Activated CD4-positive, alpha-beta T cell treated with anti-CD3 and anti-CD28 coated beads for 4 hours (primary cell): ENCODE results near the gene SLC17A2.
"Not testable (repeated sequence)": the region's sequence is repeated elsewhere in the genome, so short reads cannot be mapped to it uniquely, and the experiment has no call there.

Experiments used
- DNase-seq, 2 donors: peaks; one replicate each; pipeline ENCODE4 v3.0.0-alpha.2; 2020

The SLC17A2 gene

DNA sequence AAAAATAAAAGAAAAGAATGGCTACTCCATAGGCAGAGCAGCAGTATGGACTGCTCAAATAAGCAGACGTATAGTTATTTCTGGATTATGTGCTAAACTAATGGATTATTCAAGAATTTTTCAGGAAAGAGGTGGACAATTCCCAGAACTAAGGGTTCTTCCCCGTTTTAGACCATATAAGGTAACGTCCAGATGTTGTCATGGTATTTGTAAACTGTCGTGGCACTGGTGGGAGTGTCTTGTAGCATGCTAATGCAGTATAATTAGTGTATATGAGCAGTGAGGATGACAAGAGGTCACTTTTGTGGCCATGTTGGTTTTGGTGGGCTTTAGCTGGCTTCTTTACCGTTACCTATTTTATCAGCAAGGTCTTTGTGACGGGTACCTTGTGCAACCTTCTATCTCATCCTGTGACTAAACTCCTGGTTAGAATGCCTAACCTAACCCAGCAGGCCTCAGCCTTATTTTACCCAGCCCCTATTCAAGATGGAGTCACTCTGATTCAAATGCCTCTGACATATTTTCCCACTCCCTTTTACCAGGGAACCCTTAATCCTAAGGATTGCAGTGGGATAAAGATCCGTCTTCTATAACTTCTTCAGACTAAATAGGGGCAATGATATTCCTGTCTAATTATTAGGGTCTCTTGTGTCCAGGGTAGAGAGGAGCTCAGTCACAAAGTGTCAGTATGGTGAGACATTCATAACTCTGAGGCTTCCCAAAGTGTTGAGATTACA lies 21.0 kb upstream of the SLC17A2 start:
- no peak for DNase-seq

DNA sequence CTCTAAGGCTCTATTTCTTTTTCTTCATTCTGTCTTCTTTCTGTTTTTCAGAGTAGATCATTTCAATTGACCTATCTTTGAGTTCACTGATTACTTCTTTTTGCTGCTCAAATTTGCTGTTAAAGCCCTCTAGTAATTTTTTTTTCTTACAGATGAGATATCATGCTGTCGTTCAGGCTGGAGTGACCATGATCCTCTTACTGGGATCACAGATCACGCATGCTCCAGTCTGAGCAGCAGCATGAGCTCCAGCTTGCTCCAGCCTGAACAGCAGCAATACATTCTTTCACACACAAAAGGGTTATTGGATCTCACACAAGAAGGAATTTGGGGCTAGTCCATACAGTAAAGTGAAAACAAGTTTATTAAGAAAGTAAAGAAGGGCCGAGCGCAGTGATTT lies 19.8 kb upstream of the SLC17A2 start:
- DNase-seq = no peak

DNA sequence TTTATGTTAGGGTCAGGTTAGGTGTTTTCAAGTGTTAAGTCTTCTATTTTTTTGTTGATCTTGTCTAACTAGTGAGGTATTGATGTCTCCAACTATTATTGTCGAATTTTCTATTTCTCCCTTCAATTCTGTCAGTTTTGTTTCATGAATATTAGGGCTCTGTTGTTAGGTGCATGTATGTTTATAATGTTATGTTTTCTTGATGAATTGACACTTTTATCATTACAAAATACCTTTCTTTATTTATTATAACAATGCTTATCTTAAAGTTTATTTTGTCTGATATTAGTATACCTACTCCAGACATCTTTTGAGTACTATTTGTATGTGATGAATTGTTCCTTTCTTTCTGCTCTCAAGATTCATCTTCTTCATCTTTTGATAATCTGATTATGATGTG lies 19.2 kb upstream of the SLC17A2 start:
- DNase-seq = no peak

DNA sequence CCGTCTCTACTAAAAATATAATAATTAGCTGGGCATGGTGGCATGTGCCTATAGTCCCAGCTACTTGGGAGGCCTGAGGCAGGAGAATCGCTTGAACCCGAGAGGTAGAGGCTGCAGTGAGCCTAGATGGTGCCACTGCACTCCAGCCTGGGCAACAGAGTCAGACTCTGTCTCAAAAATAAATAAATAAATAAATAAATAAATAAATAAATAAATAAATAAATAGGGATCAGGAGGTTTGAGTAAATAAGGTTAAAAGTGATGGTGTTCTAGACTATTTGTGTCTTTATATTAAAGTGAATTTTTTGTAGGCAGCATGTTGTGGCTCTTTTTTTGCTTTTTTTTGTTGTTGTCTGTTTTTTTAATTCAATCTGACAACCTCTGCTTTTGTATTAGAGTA lies 17.0 kb upstream of the SLC17A2 start:
- DNase-seq = not testable (repeated sequence)

DNA sequence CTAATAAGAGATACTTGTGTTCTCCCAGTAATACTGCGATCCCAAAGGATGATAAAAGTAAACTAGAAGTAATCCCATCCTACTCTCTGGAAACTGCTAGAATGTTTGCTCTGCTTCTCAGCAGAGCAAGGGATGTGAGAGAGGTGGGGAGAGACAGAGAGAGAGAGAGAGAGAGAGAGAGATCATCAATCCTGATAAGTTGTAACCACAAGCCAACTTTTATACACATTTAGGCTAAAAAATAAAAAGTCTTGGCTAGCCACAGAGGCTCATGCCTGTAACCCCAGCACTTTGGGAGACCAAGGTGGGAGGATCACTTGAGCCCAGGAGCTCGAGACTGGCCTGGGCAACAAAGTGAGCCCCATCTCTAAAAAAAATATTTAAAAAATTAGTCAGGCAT lies 16.1 kb upstream of the SLC17A2 start:
- DNase-seq = no peak

DNA sequence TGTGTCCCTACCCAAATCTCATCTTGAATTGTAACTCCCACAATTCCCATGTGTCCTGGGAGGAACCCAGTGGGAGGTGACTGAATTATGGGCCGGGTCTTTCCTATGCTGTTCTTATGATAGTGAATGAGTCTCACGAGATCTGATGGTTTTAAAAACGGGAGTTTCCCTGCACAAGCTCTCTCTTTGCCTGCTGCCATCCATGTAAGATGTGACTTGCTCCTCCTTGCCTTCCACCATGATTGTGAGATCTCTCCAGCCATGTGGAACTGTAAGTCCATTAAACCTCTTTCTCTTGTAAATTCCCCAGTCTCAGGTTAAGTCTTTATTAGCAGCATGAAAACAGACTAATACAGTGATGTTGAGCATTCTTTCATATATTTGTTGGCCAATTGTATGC lies 15.2 kb upstream of the SLC17A2 start:
- DNase-seq = not testable (repeated sequence)

DNA sequence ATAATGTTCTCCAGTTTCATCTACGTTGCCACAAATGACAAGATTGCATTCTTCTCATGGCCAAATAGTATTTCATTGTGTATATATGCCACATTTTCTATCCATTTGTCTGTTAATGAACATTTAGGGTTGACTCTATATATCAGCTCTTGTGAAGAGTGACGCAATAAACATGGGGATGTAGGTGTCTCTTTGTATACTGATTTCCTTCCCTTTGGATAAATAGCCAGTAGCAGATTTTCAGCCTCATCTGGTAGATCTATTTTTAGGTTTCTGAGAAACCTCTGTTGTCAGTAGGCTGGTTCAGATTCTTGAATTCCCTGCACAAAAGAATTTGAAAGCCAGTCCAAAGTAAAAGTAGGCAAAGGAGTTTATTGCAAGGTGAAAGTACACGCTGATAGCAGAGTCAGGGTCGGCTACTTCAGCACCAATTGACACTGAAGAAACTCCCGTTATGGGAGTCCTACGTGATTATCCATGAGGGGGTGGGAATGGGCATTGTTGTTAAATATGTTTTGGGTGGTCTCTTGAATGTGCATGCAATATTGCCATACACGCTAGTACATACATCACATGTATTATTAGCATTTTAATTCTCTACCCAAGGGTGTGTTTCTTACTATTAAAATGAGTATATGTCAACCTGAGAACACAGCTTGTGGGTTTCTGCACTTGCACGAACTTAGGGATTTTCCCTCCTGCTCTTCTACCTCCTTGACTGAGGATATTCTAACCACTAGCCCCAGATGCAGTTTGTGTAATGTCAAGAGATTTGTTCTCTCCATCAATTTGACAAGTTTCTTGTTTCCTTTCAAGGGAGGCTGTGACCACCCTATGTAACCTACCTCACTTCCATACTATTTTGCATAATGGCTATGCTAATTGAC lies 14.4 kb upstream of the SLC17A2 start:
- no peak for DNase-seq

DNA sequence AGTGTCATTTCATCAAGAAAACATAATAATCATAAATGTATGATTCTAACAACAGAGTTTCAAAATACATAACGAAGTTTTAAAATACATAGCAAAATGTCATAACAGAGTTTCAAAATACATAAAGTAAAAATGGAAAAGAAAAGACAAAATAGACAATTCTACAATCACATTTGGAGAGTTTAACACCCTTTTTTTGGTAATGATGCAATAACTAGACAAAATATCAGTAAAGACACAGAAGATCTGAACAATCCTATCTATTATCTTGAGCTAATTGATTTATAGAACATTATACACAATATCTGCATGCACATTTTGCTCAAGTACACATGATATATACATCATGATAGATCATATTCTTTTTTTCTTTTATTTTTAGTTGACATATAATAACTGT lies 13.4 kb upstream of the SLC17A2 start:
- DNase-seq = no peak

DNA sequence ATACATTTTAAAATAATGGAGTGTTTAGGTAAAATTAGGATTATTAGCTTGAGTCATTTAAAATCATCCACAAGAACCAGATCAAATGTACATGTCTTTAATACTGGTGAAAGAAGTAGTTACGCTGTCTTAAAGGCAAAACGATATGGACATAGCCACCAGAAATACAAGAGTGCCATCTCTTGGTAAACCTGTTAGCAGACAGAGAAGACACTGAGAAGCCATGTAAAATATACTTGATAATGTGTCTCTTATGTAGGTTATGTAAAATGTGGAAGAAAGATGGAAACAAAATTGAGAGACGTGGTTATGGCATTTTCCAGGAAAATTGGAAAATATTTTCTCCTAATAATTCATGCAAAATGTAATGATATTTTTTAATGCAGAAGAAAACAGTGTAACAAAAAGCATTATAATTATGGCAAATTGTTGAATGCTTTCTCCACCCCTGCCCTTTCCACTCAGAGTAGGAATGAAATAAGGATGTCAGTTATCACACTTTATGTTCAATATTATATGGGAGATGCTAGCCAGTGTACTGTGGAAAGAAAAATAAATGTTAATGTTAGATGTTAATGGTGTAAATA lies 12.2 kb upstream of the SLC17A2 start:
- DNase-seq = no peak

DNA sequence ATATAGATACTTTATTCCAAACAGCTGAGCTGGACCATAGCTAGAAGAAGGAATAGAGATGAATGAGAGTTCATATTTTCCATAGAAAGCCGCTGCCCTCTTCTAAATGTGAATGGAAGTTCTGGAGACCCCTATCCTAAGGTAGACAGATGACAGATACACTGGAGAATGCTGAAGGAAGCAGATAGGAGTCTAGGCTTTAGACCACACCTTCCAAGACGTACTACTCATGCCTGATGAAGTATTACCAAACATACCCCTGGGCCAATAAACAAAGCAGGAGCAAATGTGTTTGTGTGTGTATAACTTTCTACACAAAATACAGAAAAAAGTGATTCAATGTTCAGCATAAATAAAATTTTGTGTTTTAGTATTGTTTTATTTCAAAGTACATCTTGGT lies 9.1 kb upstream of the SLC17A2 start:
- DNase-seq = no peak

DNA sequence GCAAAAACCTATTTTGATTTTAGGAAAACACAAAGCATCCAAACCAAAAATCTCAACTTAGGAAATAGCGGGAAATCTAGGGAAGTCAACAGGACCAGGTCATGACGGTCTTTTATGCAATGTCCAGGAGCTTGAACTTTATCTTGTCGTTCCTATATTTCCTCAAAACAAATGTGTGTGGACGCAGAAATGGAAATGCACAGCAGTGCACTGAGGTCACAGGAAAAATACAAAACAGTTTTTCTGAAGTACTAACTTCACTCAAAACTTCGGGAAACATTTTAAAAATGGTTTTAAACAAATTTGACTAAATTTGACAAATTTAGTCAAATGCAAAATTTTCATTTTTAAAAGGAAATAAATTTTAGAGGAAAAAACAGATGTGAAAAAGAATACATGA lies 5.5 kb upstream of the SLC17A2 start:
- DNase-seq = no peak

DNA sequence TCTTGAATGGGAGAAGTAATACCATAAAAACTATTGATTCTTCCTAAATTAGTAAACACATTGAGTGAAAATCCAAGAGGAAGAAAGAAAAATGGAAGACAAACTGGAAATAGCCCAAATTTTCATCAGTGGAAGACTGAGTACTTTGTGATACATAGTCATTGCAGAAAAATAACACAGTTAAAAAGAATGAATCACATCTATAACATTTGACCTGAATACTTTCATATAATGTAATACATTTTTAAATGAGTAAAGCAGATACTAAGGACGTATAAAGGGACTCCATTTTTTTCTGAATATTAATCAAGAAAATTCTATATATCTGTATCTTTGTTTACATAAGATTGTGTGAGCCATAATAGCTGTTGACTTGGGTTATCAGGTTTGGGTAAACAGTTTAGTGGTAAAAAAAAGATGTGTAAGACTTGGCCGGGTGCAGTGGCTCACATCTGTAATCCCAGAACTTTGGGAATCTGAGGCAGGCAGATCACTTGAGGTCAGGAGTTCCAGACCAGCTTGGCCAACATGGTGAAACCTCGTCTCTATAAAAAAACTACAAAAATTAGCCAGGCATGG lies 4.3 kb upstream of the SLC17A2 start:
- DNase-seq = no peak

DNA sequence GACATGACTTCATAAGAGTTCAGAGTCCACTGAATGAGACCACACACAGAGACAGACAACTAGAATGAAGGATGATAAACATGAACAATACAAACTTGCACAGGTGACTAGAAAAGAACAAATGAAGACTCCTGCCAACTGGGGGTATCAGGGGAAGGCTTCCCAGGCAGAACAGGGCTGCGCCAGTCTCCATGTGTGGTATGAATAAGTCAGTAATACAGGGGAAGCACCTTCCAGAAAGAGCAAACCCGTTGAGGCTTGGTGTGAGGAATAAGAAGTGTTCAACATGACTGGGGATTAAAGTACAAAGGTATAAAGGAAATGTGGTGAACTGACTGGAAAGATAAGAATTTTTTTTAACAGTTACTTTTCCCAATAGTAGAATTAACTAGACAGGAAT lies 3.7 kb upstream of the SLC17A2 start:
- DNase-seq = no peak

DNA sequence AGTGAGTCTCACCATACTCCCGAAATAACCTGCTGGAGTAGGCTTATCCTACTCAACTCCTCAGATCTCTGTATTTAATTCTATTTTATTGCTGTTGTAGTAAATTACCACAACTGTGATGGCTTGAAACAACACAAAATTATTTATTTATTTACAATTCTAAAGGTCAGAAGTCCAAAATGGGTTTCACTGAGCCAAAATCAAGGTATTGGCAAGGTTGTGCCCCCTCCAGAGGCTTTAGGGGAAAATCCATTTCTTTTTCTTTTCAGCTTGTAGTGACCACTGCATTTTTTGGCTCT lies 869 bp upstream of the SLC17A2 start:
- no peak for DNase-seq

DNA sequence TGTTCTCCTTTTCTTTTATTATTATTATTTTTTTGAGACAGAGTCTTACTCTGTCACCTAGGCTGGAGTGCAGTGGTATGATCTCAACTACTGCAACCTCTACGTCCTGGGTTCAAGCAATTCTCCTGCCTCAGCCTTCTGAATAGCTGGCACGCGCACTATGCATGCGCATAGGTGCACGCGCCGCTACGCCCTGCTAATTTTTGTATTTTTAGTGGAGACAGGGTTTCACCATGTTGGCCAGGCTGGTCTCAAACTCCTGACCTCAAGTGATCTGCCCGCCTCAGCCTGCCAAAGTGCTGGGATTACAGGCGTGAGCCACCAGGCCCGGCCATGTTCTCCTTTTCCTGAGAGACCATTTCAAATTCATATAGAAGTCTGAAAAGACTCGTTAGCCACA lies 706 bp downstream of the SLC17A2 start:
- not testable (repeated sequence) for DNase-seq

DNA sequence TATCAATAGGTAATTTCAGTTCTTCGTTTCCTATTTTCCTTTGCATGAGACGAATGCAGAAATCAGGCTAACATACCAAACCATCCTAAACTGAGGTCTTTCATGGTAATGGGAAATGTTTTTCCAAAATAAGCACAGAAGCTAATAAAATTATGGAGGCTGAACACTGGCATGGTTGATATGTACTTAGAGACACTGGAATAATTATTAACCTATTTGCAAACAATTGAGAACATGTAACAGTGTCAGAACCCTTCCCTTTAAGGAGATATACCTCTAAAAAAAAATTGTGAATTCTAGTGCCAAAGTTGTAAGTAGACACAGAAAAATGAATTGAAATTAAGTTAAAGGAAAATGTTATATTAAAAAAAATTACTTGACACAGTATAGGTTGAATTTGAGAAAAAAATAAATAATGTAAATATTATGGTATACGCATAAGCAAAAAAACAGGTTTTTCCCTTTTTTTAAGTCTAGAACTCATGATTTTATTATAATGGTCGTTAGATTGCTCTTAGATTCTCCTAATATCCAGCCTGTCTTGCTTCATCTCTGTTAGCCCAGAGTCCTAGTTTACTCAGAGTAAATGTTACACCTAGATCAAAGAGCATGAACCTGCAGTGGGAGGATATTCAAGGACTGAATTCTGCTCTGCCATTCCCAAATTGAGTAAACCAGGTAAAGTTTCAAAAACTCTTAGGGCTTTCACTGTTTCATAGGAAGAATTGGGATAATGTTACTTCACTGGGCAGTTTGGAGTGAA lies 1.7 kb downstream of the SLC17A2 start:
- DNase-seq = no peak

DNA sequence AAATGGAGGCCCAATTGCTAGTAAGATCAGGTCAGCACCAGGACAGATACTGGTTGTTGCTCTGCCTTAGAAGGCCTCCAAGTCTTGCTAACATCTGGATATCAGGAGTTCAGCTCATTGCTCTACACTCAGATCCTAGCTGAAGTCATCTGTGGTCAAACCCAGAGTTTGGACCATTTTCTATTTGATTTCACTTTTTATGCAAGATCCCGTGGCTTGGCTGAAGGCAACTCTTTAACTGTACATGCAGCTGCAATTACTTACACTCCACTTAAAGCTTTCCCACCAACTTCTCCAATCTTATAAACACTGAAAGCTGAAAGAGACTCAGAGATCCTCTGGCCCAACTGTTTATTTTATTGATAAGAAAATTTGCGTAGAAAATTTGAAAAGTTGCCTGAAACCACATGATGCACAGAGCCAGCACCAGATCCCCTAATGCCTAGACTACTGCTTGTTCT lies 2.7 kb downstream of the SLC17A2 start:
- no peak for DNase-seq

DNA sequence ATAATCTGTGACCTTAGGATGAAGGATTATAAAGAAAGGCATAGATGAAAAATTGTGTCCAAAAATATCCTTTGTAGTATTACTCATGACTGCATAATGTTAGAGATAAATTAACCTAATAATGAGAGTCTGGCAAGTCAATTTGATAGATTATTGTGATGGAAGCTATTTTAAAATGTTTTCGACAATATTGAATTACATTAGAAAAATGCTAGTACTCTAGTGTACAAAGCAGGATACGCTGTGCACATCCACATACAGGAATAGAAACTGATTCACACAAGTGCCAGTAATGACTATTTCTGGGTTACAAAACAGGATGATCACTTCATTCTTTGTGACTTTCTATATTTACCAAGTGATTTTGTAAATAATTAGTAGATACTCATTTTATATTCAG lies 3.3 kb downstream of the SLC17A2 start:
- no peak for DNase-seq

DNA sequence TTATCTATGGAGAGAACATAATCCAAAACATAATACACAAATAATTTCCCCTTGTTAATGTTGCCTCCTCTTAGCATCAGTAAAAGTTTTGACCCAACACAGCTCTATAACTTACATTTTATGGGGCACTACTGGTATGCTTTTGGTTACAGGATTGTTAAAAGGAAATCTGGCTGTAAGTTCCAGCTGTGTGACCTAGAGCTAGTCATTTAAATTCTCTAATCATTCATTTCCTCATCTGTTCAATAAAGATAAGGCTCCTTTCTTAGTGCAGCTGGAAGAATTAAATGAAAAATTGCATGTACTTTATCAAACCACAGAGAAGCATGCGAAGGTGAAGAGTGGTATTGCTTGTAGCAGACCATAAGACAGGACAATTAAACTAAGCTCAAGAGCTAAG lies 4.6 kb downstream of the SLC17A2 start:
- DNase-seq = no peak

DNA sequence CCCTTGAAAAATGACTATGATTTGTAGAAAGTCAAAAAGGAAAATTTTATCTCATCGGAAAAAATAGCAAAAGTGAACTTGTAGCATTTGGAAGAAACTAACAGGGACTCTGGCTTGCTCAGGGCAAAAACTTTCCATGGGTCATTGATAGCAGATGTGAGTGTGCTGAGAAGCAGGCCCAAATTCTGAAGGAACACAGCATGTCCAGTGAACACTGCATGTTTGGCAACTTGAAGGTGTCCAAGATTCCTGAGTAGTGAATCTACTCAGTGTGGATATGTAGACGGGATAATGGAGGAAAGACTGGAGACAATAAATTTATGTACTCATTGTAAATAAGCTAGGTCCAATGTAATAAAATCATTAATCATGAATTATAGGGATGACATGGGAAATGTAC lies 8.2 kb downstream of the SLC17A2 start:
- DNase-seq = no peak

DNA sequence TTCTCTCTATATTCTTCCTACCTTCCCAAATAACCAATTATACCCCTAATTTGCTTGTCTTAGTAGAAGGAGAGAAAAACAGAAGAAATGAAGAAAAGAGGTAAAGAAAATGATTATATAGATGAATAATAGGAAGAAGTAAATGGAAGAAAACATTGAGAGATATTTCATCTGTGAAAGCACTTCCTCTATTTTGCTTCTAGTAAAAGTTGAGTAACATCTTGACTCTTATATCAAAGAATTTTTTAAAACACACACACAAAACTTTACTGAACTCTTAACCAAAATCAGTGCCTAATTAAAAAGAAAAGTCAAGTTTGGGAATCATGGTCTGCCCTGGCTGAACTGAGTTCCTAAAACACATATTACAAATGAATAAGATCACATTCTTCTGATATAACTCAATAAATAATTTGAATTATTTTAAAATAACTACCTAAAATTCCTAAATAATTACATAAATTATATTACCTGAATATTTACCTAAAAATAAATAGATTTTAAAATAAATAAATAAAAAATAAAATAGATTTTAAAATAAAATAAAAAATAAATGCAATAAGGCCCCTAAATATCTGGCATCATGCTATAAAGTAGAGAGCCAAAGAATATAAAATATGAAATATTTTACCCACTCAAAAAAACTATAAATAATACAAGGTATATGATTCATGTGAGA lies 8.8 kb downstream of the SLC17A2 start:
- DNase-seq = no peak

DNA sequence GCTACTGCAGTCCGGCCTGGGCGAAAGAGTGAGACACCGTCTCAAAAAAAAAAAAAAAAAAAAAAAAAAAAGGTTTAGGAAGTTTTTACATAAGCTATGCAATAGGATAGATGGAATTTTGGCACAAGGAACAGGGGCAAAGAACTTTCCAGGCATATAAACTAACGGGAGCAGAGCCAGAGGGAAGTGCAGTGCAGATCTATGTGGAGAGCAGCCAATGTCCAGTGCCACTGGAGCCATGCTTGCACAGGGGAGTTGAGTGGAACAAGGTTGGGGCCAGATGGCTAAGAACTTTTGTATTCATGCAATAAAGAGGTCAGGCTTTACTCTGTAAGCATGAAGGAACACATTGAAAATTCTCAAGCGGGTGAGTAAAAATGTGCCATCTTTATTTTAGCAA lies 10.8 kb downstream of the SLC17A2 start:
- no peak for DNase-seq
